Ovary (tissue), 9 donors: ENCODE data around the gene TRAK1. TPM values are rescaled to one million over a fixed set of nuclear protein-coding genes. Genes with fewer than 3 reads are reported as not detected.

Experiments
- DNase-seq, 5 donors: peaks; one replicate each; pipeline ENCODE4 v3.0.0-alpha.2; 2019 to 2020
- H3K27ac ChIP-seq, 2 donors: fragments of 200-600 bp; one replicate each; pipeline versions ENCODE4 v1.5.1 to v1.8.0; 2019 to 2022
- H3K27me3 ChIP-seq: fragments of 200-600 bp; one replicate; pipeline ENCODE4 v1.8.0; 2022
- H3K36me3 ChIP-seq: fragments of 200-600 bp; sonication (generic); one replicate; pipeline ENCODE4 v1.5.1; 2019
- H3K4me1 ChIP-seq: one replicate; pipeline ENCODE4 v1.8.1; 2013; ENCODE audit warnings: mild to moderate bottlenecking, moderate library complexity; ENCODE audit not compliant: insufficient read depth
- H3K4me3 ChIP-seq: fragments of 200-600 bp; sonication (generic); one replicate; pipeline ENCODE4 v1.5.1; 2017
- H3K9me3 ChIP-seq, 2 donors: fragments of 200-600 bp in 1 of 2; sonication (generic) in 1 of 2; one replicate each; pipeline versions ENCODE4 v1.5.1 to v1.8.1; 2013 to 2019; ENCODE audit warnings: mild to moderate bottlenecking in 1 of 2, moderate library complexity in 1 of 2
- EP300 ChIP-seq: sonication (generic); formaldehyde crosslinking; IDR thresholded peaks from one replicate; pipeline ENCODE4 v1.6.1; 2017; ENCODE audit warnings: antibody characterized with exemption
- POLR2A ChIP-seq: fragments of 450-650 bp; IDR thresholded peaks from one replicate; pipeline ENCODE4 v1.6.1; 2017; ENCODE audit warnings: antibody characterized with exemption, mild to moderate bottlenecking, moderate library complexity
- whole genome bisulfite sequencing, 3 donors: extraction: QIAGEN DNeasy Blood & Tissue Kit in 1 of 3; methylation state at CpG; one replicate each; pipeline versions ENCODE4 v1.1.5 to v1.1.7; 2013 to 2017; 5-methylcytosine and 5-hydroxymethylcytosine counted together
- intact Hi-C, 4 donors: fragments of 100-400 bp; cut with DNase I; formaldehyde crosslinking; loops; one replicate each; pipeline versions ENCODE4 v1.11.0 to v1.15.1; 2022 to 2023
- polyA plus RNA-seq, 2 donors: library from polyadenylated mRNA; stranded (reverse); fragments of 200-250 nt in 1 of 2; fragments of 350-450 nt in 1 of 2; fragmentation: Illumina TruSeq in 1 of 2; extraction: RNeasy Lipid Tissue Mini Kit (QIAGEN cat#74804) in 1 of 2; gene quantifications; one replicate each; pipeline ENCODE4 v1.2.3, GENCODE V29; 2013 to 2014
- total RNA-seq, 7 donors: library from RNA; depleted of rRNA in 2 of 7; stranded (reverse); fragments of >200 nt in 2 of 7; fragmentation: NEBNext Ultra II Directional in 3 of 7; extraction: Animal tissue kit (Norgen Biotek cat#: 25700) in 3 of 7; gene quantifications; one replicate each; pipeline versions ENCODE4 v1.1.0 to v1.2.4, GENCODE V29; 2016 to 2023
- TF ChIP-seq, protein P1 (sequence below), 3 donors: fragments of 450-650 bp in 2 of 3; fragments of 200-600 bp in 1 of 3; IDR thresholded peaks; one replicate each; pipeline versions ENCODE4 v1.5.1 to v1.8.0; 2016 to 2022; ENCODE audit warnings: antibody characterized with exemption in 3 of 3, mild to moderate bottlenecking in 1 of 3
- donor health status: DM: no; HTN: no; CAD: no; lungs with moderate emphysema.
- donor health status: DM: no; HTN: no; CAD: no.
- donor health status: Bipolar disorder and iron deficiency.
- donor health status: DM: yes; HTN: yes; CAD: no.
- donor health status: DM: no; HTN: no; CAD: no.
- donor health status: DM: yes; HTN: yes; CAD: no.

Gene TRAK1
- total and polyA plus RNA-seq, 9 donors, result 7.1 to 17.7 (median 14.9) TPM

DNA sequence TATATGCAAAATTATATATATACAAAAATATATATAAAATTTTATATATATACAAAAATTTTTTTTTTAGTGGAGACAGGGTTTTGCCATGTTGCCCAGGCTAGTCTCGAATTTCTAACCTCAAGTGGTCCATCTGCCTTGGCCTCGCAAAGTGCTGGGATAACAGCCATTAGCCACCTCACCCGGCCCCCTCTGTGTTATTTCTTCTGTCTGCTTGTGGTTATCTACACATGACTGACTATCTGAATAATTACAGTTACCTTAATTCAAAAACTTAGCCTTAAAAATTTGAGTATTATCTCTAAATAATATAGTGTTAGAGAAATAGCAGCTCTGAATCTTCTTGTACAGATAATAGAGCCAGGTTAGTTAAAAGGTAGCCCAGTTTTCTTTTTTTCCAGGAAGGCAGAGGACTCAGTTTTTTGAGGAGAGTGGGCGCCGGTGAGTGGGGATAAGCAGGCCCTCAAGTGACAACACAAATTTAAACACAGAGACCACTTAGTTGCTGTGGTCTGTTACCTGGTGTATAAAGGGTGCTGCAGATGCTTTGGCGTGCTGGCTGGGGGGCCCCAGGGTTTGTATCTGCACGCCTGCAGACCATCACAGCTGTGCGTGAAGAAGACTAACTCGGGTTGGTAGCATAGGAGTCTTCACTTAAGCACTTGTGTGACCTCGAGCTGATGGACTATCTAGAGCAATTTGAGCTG lies 83.7 kb downstream of the TRAK1 start:
- no peaks in the 10 kb centered on the region for H3K27me3 ChIP-seq
- intact Hi-C loops, result no loop called here
- H3K27ac ChIP-seq, result no peak overlapping the region
- no peak overlapping the region for H3K4me3 ChIP-seq
- 85 to 88% (median 88%) methylated on average over 10 of the region's 10 CpGs for WGBS, 3 donors
- peaks cover 6% of the 10 kb centered on the region for H3K4me1 ChIP-seq
- DNase-seq, result no peak
- no peaks in the 10 kb centered on the region for H3K36me3 ChIP-seq
- TF ChIP-seq, protein P1, sequence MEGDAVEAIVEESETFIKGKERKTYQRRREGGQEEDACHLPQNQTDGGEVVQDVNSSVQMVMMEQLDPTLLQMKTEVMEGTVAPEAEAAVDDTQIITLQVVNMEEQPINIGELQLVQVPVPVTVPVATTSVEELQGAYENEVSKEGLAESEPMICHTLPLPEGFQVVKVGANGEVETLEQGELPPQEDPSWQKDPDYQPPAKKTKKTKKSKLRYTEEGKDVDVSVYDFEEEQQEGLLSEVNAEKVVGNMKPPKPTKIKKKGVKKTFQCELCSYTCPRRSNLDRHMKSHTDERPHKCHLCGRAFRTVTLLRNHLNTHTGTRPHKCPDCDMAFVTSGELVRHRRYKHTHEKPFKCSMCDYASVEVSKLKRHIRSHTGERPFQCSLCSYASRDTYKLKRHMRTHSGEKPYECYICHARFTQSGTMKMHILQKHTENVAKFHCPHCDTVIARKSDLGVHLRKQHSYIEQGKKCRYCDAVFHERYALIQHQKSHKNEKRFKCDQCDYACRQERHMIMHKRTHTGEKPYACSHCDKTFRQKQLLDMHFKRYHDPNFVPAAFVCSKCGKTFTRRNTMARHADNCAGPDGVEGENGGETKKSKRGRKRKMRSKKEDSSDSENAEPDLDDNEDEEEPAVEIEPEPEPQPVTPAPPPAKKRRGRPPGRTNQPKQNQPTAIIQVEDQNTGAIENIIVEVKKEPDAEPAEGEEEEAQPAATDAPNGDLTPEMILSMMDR (IDR thresholded peaks at IDR 0.05), result no peak
- TF ChIP-seq EP300, result no peak
- TF ChIP-seq POLR2A, result no peak
- H3K9me3 ChIP-seq, result no peaks in the 10 kb centered on the region

DNA sequence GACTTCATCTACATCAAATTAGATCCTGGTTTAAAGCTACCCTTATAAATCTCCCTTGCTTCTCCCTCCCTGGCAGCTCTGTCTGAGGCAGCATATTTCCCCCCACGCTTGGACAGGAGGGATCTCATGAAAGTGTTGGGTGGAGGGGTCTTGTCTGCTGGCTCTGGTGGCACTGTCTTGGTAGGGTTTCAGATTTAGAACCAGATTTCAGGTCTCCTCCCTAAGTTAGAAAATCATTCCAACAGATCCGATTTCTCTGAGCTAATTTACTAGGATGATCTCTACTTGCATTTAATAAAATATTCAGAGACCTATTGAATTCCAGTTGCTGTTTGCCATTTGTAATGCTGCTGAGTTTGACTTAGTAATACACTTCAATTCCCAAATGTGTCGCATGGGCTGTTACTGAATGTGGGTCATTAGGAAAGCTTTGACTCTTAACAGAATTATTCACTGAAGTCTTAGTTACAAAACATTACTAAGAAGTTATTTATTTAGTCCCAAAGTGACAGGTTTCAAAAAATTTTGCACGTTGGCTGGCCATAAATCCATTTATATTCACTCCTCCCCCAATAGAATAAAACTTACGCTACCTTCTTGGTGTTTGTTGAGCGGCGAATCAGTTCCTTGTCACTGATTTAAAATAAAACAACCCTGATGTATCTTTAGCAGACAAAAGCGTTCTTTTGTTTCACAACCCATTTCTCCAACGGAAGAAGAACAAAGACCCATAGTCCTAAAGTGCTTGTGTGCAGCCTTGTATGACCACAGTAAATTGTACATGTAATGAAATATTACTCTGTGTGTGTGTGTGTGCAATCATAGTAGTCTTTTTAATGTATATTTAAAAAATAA lies 84.5 kb downstream of the TRAK1 start:
- Histone ChIP-seq H3K4me3 (no peak overlapping the region), H3K27ac (no peak overlapping the region), H3K4me1 (peaks cover 6% of the 10 kb centered on the region), H3K27me3 (no peaks in the 10 kb centered on the region), H3K9me3 (no peaks in the 10 kb centered on the region), H3K36me3 (no peaks in the 10 kb centered on the region)
- DNase-seq, result no peak
- intact Hi-C loops, result no loop called here
- 81 to 90% (median 84%) methylated on average over 9 of the region's 9 CpGs for WGBS, 3 donors
- TF ChIP-seq EP300 (no peak), POLR2A (no peak)
- TF ChIP-seq, protein P1 (IDR thresholded peaks at IDR 0.05), result no peak

DNA sequence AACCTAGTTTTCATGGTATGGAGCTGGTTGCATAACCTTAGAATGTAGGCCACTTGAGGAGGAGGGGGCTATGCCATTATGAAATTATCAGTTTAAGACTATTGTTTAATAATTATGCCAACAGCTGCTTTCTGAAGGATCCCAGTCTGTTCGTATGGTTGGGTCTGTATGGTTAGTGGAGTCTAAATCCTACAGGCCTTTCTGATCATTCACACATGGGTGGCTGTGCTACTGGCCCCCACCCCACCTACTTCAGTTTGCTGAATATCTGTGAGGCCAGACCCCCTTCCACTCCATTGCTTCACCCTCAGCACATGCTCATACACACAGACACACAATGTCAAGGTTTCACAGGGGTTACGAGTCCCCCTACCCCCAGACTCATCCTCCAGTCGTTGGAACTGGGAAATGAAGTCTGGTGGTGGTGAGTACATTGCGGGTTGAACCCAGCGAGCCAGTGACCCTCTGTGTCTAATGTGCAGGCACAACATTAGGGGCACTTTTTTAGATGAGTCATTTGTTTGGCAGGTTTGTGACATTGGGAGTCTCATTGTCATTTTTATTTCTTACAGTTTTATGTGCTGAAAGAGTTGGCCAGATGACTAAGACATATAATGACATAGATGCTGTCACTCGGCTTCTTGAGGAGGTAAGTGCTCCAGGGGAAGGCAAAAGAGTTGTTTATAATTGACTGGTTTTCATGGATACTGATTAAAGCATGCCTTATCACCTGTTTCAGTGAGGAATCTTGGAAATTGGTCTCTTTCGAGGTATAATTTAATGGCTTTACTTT lies 85.3 kb downstream of the TRAK1 start:
- no peaks in the 10 kb centered on the region for H3K36me3 ChIP-seq
- H3K27ac ChIP-seq, result no peak overlapping the region
- no peak overlapping the region for H3K4me3 ChIP-seq
- H3K4me1 ChIP-seq, result peaks cover 6% of the 10 kb centered on the region
- no peaks in the 10 kb centered on the region for H3K9me3 ChIP-seq
- no peak for TF ChIP-seq EP300
- TF ChIP-seq, protein P1 (IDR thresholded peaks at IDR 0.05), result no peak
- no peak for TF ChIP-seq POLR2A
- H3K27me3 ChIP-seq, result no peaks in the 10 kb centered on the region
- 73 to 81% (median 74%) methylated on average over 7 of the region's 7 CpGs for WGBS, 3 donors
- intact Hi-C loops, result no loop called here
- no peak for DNase-seq

DNA sequence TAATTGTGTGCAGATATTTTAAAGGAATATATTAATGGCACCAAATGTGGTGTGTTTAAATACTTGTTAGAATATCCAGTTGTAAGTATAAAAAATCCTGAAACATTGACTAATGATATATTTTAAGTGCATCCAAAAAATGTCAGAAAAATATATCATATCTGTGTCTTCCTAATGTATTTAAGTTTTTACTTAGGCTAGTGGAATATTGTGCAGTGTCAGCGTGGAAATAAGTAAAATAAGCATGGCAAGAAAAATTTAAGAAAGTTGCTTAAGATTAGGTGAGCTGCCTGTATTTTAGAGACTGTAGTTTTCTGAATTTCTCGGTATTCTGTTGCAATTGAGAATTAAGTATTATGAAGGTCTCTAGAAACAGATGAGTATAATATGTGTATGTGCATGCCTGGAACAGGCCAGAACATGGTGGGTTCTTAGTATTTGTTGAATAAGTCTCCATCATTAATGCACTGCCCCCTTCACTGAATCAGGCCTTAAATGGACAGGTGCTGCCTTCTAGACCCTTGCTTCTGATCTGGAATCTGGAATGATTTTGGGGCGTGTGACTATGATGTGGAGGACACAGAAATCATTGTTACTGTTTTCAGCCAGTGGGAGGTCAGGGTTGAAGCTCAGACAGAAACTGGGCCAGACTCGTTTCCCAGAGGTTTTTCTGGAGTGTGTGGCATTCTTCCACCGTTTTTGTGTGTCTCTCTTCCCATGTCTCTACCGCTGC lies 86.1 kb downstream of the TRAK1 start:
- 79 to 82% (median 81%) methylated on average over 6 of the region's 6 CpGs for WGBS, 3 donors
- H3K27me3 ChIP-seq, result no peaks in the 10 kb centered on the region
- H3K4me3 ChIP-seq, result no peak overlapping the region
- H3K4me1 ChIP-seq, result peaks cover 6% of the 10 kb centered on the region
- TF ChIP-seq POLR2A, result no peak
- DNase-seq, result no peak
- H3K36me3 ChIP-seq, result no peaks in the 10 kb centered on the region
- no peak overlapping the region for H3K27ac ChIP-seq
- intact Hi-C loops, result no loop called here
- no peaks in the 10 kb centered on the region for H3K9me3 ChIP-seq
